SK-N-SH (cell line): ENCODE data around the gene ZNF609. TPM values are rescaled to one million over a fixed set of nuclear protein-coding genes. Genes with fewer than 3 reads are reported as not detected.

Experiments used
- CTCF ChIA-PET: fragments of 300-600, 350-600 bp; formaldehyde crosslinking; extraction: SDS; loops from one replicate; lab custom pipeline; 2021; lab: Yijun Ruan, JAX
- POLR2A ChIA-PET: fragments of 350-600 bp; sonication (Branson Sonifier 250); formaldehyde crosslinking; extraction: SDS; loops from one replicate; lab custom pipeline; 2020; ENCODE audit warnings: antibody characterized with exemption, inconsistent platforms; lab: Yijun Ruan, JAX
- DNase-seq: peaks from one replicate; pipeline ENCODE4 v3.0.0; 2012
- H2AFZ ChIP-seq: fragments of 200-600 bp; sonication (generic); 2 replicates; pipeline ENCODE4 v1.8.1; 2016; ENCODE audit warnings: antibody characterized with exemption, mild to moderate bottlenecking, low read depth
- H3F3A ChIP-seq: fragments of 200-600 bp; sonication (generic); replicated peaks from 2 replicates; pipeline ENCODE3; 2016; ENCODE audit warnings: antibody characterized with exemption, mild to moderate bottlenecking; ENCODE audit not compliant: insufficient read depth
- H3K27ac ChIP-seq, 2 experiments: fragments of 200-500 bp in 1 of 2; fragments of 200-600 bp in 1 of 2; sonication (Bioruptor generic) in 1 of 2; sonication (generic), shearing (Covaris generic) in 1 of 2; 2 replicates each; pipeline versions ENCODE4 v1.5.1 to v1.6.1; 2014 to 2016; ENCODE audit warnings: low read depth in 2 of 2, inconsistent platforms in 1 of 2, low read length in 1 of 2, mild to moderate bottlenecking in 1 of 2, mixed read lengths in 1 of 2
- H3K27me3 ChIP-seq: fragments of 200-600 bp; sonication (generic), shearing (Covaris generic); 2 replicates; pipeline ENCODE4 v1.6.1; 2016; ENCODE audit warnings: mixed run types; ENCODE audit not compliant: insufficient read depth
- H3K36me3 ChIP-seq, 2 experiments: fragments of 200-500 bp in 1 of 2; fragments of 200-600 bp in 1 of 2; sonication (Bioruptor generic) in 1 of 2; sonication (generic) in 1 of 2; replicated peaks in 1 of 2; 2 replicates each; pipeline versions ENCODE3 to v1.5.1; 2014 to 2016; ENCODE audit warnings: low read length in 1 of 2, mild to moderate bottlenecking in 1 of 2; ENCODE audit not compliant: insufficient read depth in 2 of 2, control insufficient read depth in 1 of 2
- H3K4me1 ChIP-seq, 2 experiments: fragments of 200-500 bp in 1 of 2; fragments of 200-600 bp in 1 of 2; sonication (Bioruptor generic) in 1 of 2; sonication (generic), shearing (Covaris generic) in 1 of 2; 2 replicates each; pipeline versions ENCODE4 v1.5.1 to v1.6.1; 2014 to 2016; ENCODE audit warnings: low read depth in 1 of 2, low read length in 1 of 2, mixed run types in 1 of 2; ENCODE audit not compliant: insufficient read depth in 2 of 2, control insufficient read depth in 1 of 2
- H3K4me2 ChIP-seq: fragments of 200-600 bp; sonication (generic), shearing (Covaris generic); 2 replicates; pipeline ENCODE4 v1.6.1; 2017; ENCODE audit warnings: mixed run types
- H3K4me3 ChIP-seq, 2 experiments: fragments of 200-500 bp in 1 of 2; fragments of 200-600 bp in 1 of 2; sonication (Bioruptor generic) in 1 of 2; sonication (generic), shearing (Covaris generic) in 1 of 2; 2 replicates each; pipeline versions ENCODE4 v1.5.1 to v1.8.1; 2014 to 2016; ENCODE audit warnings: low read depth in 2 of 2, inconsistent platforms in 1 of 2, low read length in 1 of 2, mild to moderate bottlenecking in 1 of 2, mixed read lengths in 1 of 2, moderate library complexity in 1 of 2
- H3K79me2 ChIP-seq: fragments of 200-600 bp; sonication (generic); 2 replicates; pipeline ENCODE4 v1.8.1; 2017; ENCODE audit warnings: mild to moderate bottlenecking; ENCODE audit not compliant: insufficient read depth
- H3K9ac ChIP-seq: fragments of 200-600 bp; sonication (generic); 2 replicates; pipeline ENCODE4 v1.6.1; 2017; ENCODE audit warnings: mixed run types
- H3K9me2 ChIP-seq: fragments of 200-600 bp; sonication (generic); 2 replicates; pipeline ENCODE4 v1.6.1; 2017; ENCODE audit warnings: mixed run types
- H3K9me3 ChIP-seq: fragments of 200-600 bp; sonication (generic); 2 replicates; pipeline ENCODE4 v1.6.1; 2017; ENCODE audit warnings: mixed run types, mild to moderate bottlenecking, moderate library complexity
- H4K20me1 ChIP-seq: fragments of 200-600 bp; sonication (generic); 2 replicates; pipeline ENCODE4 v1.6.1; 2017; ENCODE audit warnings: mild to moderate bottlenecking, mixed run types; ENCODE audit not compliant: insufficient read depth
- CHD2 ChIP-seq: fragments of 150-350 bp; IDR thresholded peaks from 2 replicates; pipeline ENCODE4 v1.6.1; 2018; ENCODE audit warnings: low read length; ENCODE audit not compliant: partially characterized antibody
- CTCF ChIP-seq: fragments of 200-600 bp; sonication (generic); IDR thresholded peaks from 2 replicates; pipeline ENCODE4 v1.6.1; 2017; ENCODE audit warnings: antibody characterized with exemption, mild to moderate bottlenecking, moderate library complexity
- ELF1 ChIP-seq: IDR thresholded peaks from 2 replicates; pipeline ENCODE4 v1.4.0; 2012
- EZH2phosphoT487 ChIP-seq: fragments of 200-600 bp; sonication (generic); IDR thresholded peaks from 2 replicates; pipeline ENCODE4 v1.6.1; 2017; ENCODE audit warnings: low read depth, mixed run types, mild to moderate bottlenecking, antibody characterized with exemption, moderate library complexity, borderline replicate concordance
- FOXJ3 ChIP-seq: sonication (generic); formaldehyde crosslinking; IDR thresholded peaks from 2 replicates; pipeline ENCODE4 v1.5.1; 2020; ENCODE audit warnings: mild to moderate bottlenecking, missing genetic modification reagents
- GABPA ChIP-seq: IDR thresholded peaks from 2 replicates; pipeline ENCODE4 v1.4.0; 2012; ENCODE audit warnings: low read depth, mild to moderate bottlenecking
- IRF3 ChIP-seq: fragments of 150-350 bp; IDR thresholded peaks from 2 replicates; pipeline ENCODE4 v1.6.1; 2016; ENCODE audit warnings: mild to moderate bottlenecking, low read depth, low read length
- MEF2A ChIP-seq: IDR thresholded peaks from 2 replicates; pipeline ENCODE4 v1.4.0; 2012; ENCODE audit warnings: low read depth, borderline replicate concordance
- MXI1 ChIP-seq: IDR thresholded peaks from 2 replicates; pipeline ENCODE4 v1.6.1; 2012; ENCODE audit warnings: mild to moderate bottlenecking, low read depth, low read length, improper control_type of control experiment
- NFIC ChIP-seq: IDR thresholded peaks from 2 replicates; pipeline ENCODE4 v1.4.0; 2012; ENCODE audit warnings: borderline replicate concordance
- NRF1 ChIP-seq: IDR thresholded peaks from 2 replicates; pipeline ENCODE4 v1.6.1; 2012; ENCODE audit warnings: low read depth, mild to moderate bottlenecking, low read length
- PBX3 ChIP-seq: IDR thresholded peaks from 2 replicates; pipeline ENCODE4; 2012
- RAD21 ChIP-seq: IDR thresholded peaks from 2 replicates; pipeline ENCODE4 v1.6.1; 2012; ENCODE audit warnings: mild to moderate bottlenecking, low read length
- RCOR1 ChIP-seq: fragments of 150-350 bp; IDR thresholded peaks from 2 replicates; pipeline ENCODE4 v1.6.1; 2017; ENCODE audit warnings: antibody characterized with exemption, low read length
- REST ChIP-seq: IDR thresholded peaks from 2 replicates; pipeline ENCODE4 v1.6.1; 2012; ENCODE audit warnings: mild to moderate bottlenecking, low read depth, low read length, moderate library complexity
- RXRA ChIP-seq: IDR thresholded peaks from 2 replicates; pipeline ENCODE4 v1.4.0; 2012; ENCODE audit warnings: low read depth, mild to moderate bottlenecking, borderline replicate concordance
- SIN3A ChIP-seq: IDR thresholded peaks from 2 replicates; pipeline ENCODE4 v1.6.1; 2012; ENCODE audit warnings: low read depth, mild to moderate bottlenecking, low read length, moderate library complexity, borderline replicate concordance
- TAF1 ChIP-seq: IDR thresholded peaks from 2 replicates; pipeline ENCODE4 v1.6.1; 2012; ENCODE audit warnings: low read depth, mild to moderate bottlenecking, low read length, moderate library complexity, borderline replicate concordance
- TCF12 ChIP-seq: IDR thresholded peaks from 2 replicates; pipeline ENCODE4 v1.4.0; 2012
- TEAD4 ChIP-seq: IDR thresholded peaks from 2 replicates; pipeline ENCODE4 v1.4.0; 2012; ENCODE audit warnings: mild to moderate bottlenecking, borderline replicate concordance; ENCODE audit not compliant: insufficient read depth
- YY1 ChIP-seq: IDR thresholded peaks from 2 replicates; pipeline ENCODE4 v1.4.0; 2012; ENCODE audit warnings: low read depth, mild to moderate bottlenecking
- ZBTB33 ChIP-seq: IDR thresholded peaks from 2 replicates; pipeline ENCODE4 v1.4.0; 2012; ENCODE audit warnings: low read depth, borderline replicate concordance
- WGBS: methylation state at CpG from one replicate; pipeline ENCODE4 v1.1.6; 2017; ENCODE audit warnings: low lambda C conversion rate; 5-methylcytosine and 5-hydroxymethylcytosine counted together
- polyA plus RNA-seq, 3 experiments: library from polyadenylated mRNA; depleted of rRNA; stranded (reverse); fragments of >200 nt; gene quantifications; 2 replicates each; pipeline ENCODE4 v1.2.3, GENCODE V29; 2012

Gene ZNF609
- 10.3 and 12.6 TPM in 2 replicates for polyA plus RNA-seq (2012; rRNA removed)
- 9.7 and 10.8 TPM in 2 replicates for polyA plus RNA-seq (2012; cell fraction: cytosol; rRNA removed)
- 14.9 and 19.1 TPM in 2 replicates for polyA plus RNA-seq (2012; cell fraction: nucleus; rRNA removed)

- Histone ChIP-seq H3K9me3 (no peaks in the 10 kb centered on the region), H3F3A (peaks cover 18% of the 10 kb centered on the region), H3K27ac (peak within 1 kb of the TSS; percentile 66 to 90), H3K27me3 (no peaks in the 10 kb centered on the region), H2AFZ (peak within 1 kb of the TSS; percentile 82; the same call in 1 of the 2 replicates), H3K4me1 (peaks cover 18 to 22% of the 10 kb centered on the region in 2 experiments; a peak in 3 of 4 replicates), H3K9ac (peak within 1 kb of the TSS; percentile 64; the same call in 1 of the 2 replicates), H3K4me3 (peak within 1 kb of the TSS; percentile 64 to 68), H3K9me2 (no peaks in the 10 kb centered on the region), H3K79me2 (peaks cover 42% of the 10 kb centered on the region), H3K4me2 (peak within 1 kb of the TSS; percentile 87), H4K20me1 (peaks cover 39% of the 10 kb centered on the region), H3K36me3 (peaks cover 7 to 25% of the 10 kb centered on the region in 2 experiments)
- peak; percentile 94 for DNase-seq
- ChIA-PET CTCF (interaction anchor here (0.8 to 1.5 kb wide), 4 partner anchors 193 to 297 kb away, joined by 3 to 4 read pairs (median 3); partner anchors contain the start of gene PPIB), POLR2A (interaction anchor here (0.6 to 1.5 kb wide), 7 partner anchors 16 to 367 kb away, joined by 3 to 6 read pairs (median 3); partner anchors contain the start of genes CIAO2A and TRIP4)
- WGBS, result 0% methylated on average over 16 of the region's 45 CpGs
- TF ChIP-seq PBX3, result 0 out of 2 replicates have a peak, but pooled peaks have one; percentile 34
- TF ChIP-seq TEAD4, result peak; percentile 64
- peak; percentile 39; the same call in 1 of the 2 replicates for TF ChIP-seq NFIC
- no peak for TF ChIP-seq EZH2phosphoT487
- TF ChIP-seq CTCF, result no peak; the same call in 1 of the 2 replicates
- TF ChIP-seq NRF1, result no peak
- peak; percentile 81 for TF ChIP-seq YY1
- 0 out of 2 replicates have a peak, but pooled peaks have one; percentile 30 for TF ChIP-seq FOXJ3
- TF ChIP-seq SIN3A, result peak; percentile 92; the same call in 1 of the 2 replicates
- no peak for TF ChIP-seq ZBTB33
- peak; percentile 77 for TF ChIP-seq CHD2
- TF ChIP-seq RCOR1, result peak; percentile 76
- peak; percentile 83 for TF ChIP-seq ELF1
- peak; percentile 88 for TF ChIP-seq TAF1
- peak; percentile 49; the same call in 1 of the 2 replicates for TF ChIP-seq MEF2A
- peak; percentile 74 for TF ChIP-seq MXI1
- peak; percentile 58; the same call in 1 of the 2 replicates for TF ChIP-seq REST
- no peak for TF ChIP-seq IRF3
- TF ChIP-seq RAD21, result peak; percentile 26; the same call in 1 of the 2 replicates
- TF ChIP-seq TCF12, result peak; percentile 65; the same call in 1 of the 2 replicates
- peak; percentile 42; the same call in 1 of the 2 replicates for TF ChIP-seq GABPA
- TF ChIP-seq RXRA, result peak; percentile 40; the same call in 1 of the 2 replicates
Measured at GRCh38 chr15:64460206-64460723, at the start of gene ZNF609. Gene ZNF609 (plus strand): TSS chr15:64460578. CDS start chr15:64499420, 38,842 bp downstream.
